ENCODE measurements around the gene KIF19.

Gene KIF19

GRCh38 chr17:74283371-74283673 lies 42.7 kb upstream of the KIF19 start:
- peaks cover 5% of the 10 kb centered on the region for H3K4me1 ChIP-seq (ENCODE audit: insufficient read depth, low read length, poor library complexity, severe bottlenecking)
- H3F3A ChIP-seq (ENCODE audit: low read depth): no peaks in the 10 kb centered on the region
- H3K9me2 ChIP-seq (replicated peaks; ENCODE audit: low read depth, low read length): no peaks in the 10 kb centered on the region
- H3K4me2 ChIP-seq (ENCODE audit: low read depth, low read length, poor library complexity, severe bottlenecking): no peak overlapping the region
- H3K9ac ChIP-seq (ENCODE audit: low read depth, low read length, poor library complexity, severe bottlenecking): no peak overlapping the region
- no peak overlapping the region for H3K4me3 ChIP-seq (ENCODE audit: low read length, poor library complexity, severe bottlenecking)
- H4K20me1 ChIP-seq (ENCODE audit: insufficient read depth, low read length, poor library complexity, severe bottlenecking): no peaks in the 10 kb centered on the region
- H3K79me2 ChIP-seq (ENCODE audit: insufficient read depth, low read length): no peaks in the 10 kb centered on the region
- TF ChIP-seq EZH2phosphoT487 (IDR thresholded peaks at IDR 0.05; ENCODE audit: borderline replicate concordance) (no peak), CTCF (conservative IDR thresholded peaks at IDR 0.05; ENCODE audit: low read length) (no peak)
- peaks cover 25% of the 10 kb centered on the region for H3K27me3 ChIP-seq (ENCODE audit: insufficient read depth, low read length, poor library complexity, severe bottlenecking)
- no peak overlapping the region for H2AFZ ChIP-seq (ENCODE audit: low read length)
- no peaks in the 10 kb centered on the region for H3K9me3 ChIP-seq (ENCODE audit: insufficient read depth, low read depth, low read length)
- H3K36me3 ChIP-seq (ENCODE audit: insufficient read depth, low read length): no peaks in the 10 kb centered on the region

- Histone ChIP-seq H4K20me1 (ENCODE audit: insufficient read depth, low read length, poor library complexity, severe bottlenecking) (no peaks in the 10 kb centered on the region), H3K9me2 (replicated peaks; ENCODE audit: low read depth, low read length) (no peaks in the 10 kb centered on the region), H3K4me2 (ENCODE audit: low read depth, low read length, poor library complexity, severe bottlenecking) (no peak overlapping the region), H3K79me2 (ENCODE audit: insufficient read depth, low read length) (no peaks in the 10 kb centered on the region), H3K4me1 (ENCODE audit: insufficient read depth, low read length, poor library complexity, severe bottlenecking) (peaks cover 5% of the 10 kb centered on the region), H3K9ac (ENCODE audit: low read depth, low read length, poor library complexity, severe bottlenecking) (no peak overlapping the region), H3K9me3 (ENCODE audit: insufficient read depth, low read depth, low read length) (no peaks in the 10 kb centered on the region), H3K36me3 (ENCODE audit: insufficient read depth, low read length) (no peaks in the 10 kb centered on the region), H2AFZ (ENCODE audit: low read length) (no peak overlapping the region), H3K27me3 (ENCODE audit: insufficient read depth, low read length, poor library complexity, severe bottlenecking) (peaks cover 26% of the 10 kb centered on the region), H3F3A (ENCODE audit: low read depth) (no peaks in the 10 kb centered on the region), H3K4me3 (ENCODE audit: low read length, poor library complexity, severe bottlenecking) (no peak overlapping the region)
- TF ChIP-seq CTCF (conservative IDR thresholded peaks at IDR 0.05; ENCODE audit: low read length): no peak
- no peak for TF ChIP-seq EZH2phosphoT487 (IDR thresholded peaks at IDR 0.05; ENCODE audit: borderline replicate concordance)
Observed at GRCh38 chr17:74287031-74287602, 38.9 kb upstream of the KIF19 start.

- H3K79me2 ChIP-seq (ENCODE audit: insufficient read depth, low read length): no peaks in the 10 kb centered on the region
- no peaks in the 10 kb centered on the region for H3K9me2 ChIP-seq (replicated peaks; ENCODE audit: low read depth, low read length)
- peaks cover 20% of the 10 kb centered on the region for H3K27me3 ChIP-seq (ENCODE audit: insufficient read depth, low read length, poor library complexity, severe bottlenecking)
- H3K36me3 ChIP-seq (ENCODE audit: insufficient read depth, low read length): no peaks in the 10 kb centered on the region
- H4K20me1 ChIP-seq (ENCODE audit: insufficient read depth, low read length, poor library complexity, severe bottlenecking): no peaks in the 10 kb centered on the region
- no peaks in the 10 kb centered on the region for H3K9me3 ChIP-seq (ENCODE audit: insufficient read depth, low read depth, low read length)
- no peak overlapping the region for H3K9ac ChIP-seq (ENCODE audit: low read depth, low read length, poor library complexity, severe bottlenecking)
- no peak overlapping the region for H3K4me3 ChIP-seq (ENCODE audit: low read length, poor library complexity, severe bottlenecking)
- no peak overlapping the region for H2AFZ ChIP-seq (ENCODE audit: low read length)
- TF ChIP-seq EZH2phosphoT487 (IDR thresholded peaks at IDR 0.05; ENCODE audit: borderline replicate concordance) (no peak), CTCF (conservative IDR thresholded peaks at IDR 0.05; ENCODE audit: low read length) (no peak)
- H3K4me1 ChIP-seq (ENCODE audit: insufficient read depth, low read length, poor library complexity, severe bottlenecking): no peaks in the 10 kb centered on the region
- H3F3A ChIP-seq (ENCODE audit: low read depth): no peaks in the 10 kb centered on the region
- no peak overlapping the region for H3K4me2 ChIP-seq (ENCODE audit: low read depth, low read length, poor library complexity, severe bottlenecking)
Observed at GRCh38 chr17:74288785-74289184, 37.2 kb upstream of the KIF19 start.
